Left lung (tissue), 10 donors: Measurements from ENCODE around the gene PLXDC2. TPM values are rescaled to one million over a fixed set of nuclear protein-coding genes. Genes with fewer than 3 reads are reported as not detected.

Experiments
- ATAC-seq: fragments of 200-7000 bp; cut with Tn5 transposase; one replicate; pipeline ENCODE4 v1.9.1; 2020; ENCODE audit warnings: moderate library complexity
- DNase-seq, 4 donors: peaks; one replicate each; pipeline ENCODE4 v3.0.0-alpha.2; 2013 to 2020
- H3K27ac ChIP-seq, 2 donors: fragments of 200-600 bp; sonication (generic) in 1 of 2; one replicate each; pipeline versions ENCODE4 v1.5.0 to v1.8.0; 2020 to 2021
- H3K27me3 ChIP-seq, 2 donors: fragments of 200-600 bp; sonication (generic) in 1 of 2; one replicate each; pipeline versions ENCODE4 v1.5.0 to v1.8.0; 2020 to 2021
- H3K36me3 ChIP-seq, 2 donors: fragments of 200-600 bp; sonication (generic) in 1 of 2; one replicate each; pipeline versions ENCODE4 v1.5.0 to v1.8.0; 2020 to 2021
- H3K4me1 ChIP-seq, 2 donors: fragments of 200-600 bp; one replicate each; pipeline ENCODE4 v1.8.0; 2021
- H3K4me3 ChIP-seq, 2 donors: fragments of 200-600 bp; sonication (generic) in 1 of 2; one replicate each; pipeline versions ENCODE4 v1.5.0 to v1.8.0; 2020 to 2021; ENCODE audit warnings: mild to moderate bottlenecking in 1 of 2
- H3K9me3 ChIP-seq, 2 donors: fragments of 200-600 bp; sonication (generic) in 1 of 2; one replicate each; pipeline versions ENCODE4 v1.5.0 to v1.8.0; 2020 to 2021
- intact Hi-C, 2 donors: fragments of 100-400 bp; cut with DNase I; formaldehyde crosslinking; loops; one replicate each; pipeline versions ENCODE4 v1.11.2 to v1.14.2; 2022
- polyA plus RNA-seq, 6 donors: library from polyadenylated mRNA; unstranded; fragments of 120-200 nt; gene quantifications; one replicate each; pipeline ENCODE4 v1.2.1, GENCODE V29; 2013; ENCODE audit not compliant: insufficient read length in 6 of 6
- total RNA-seq, 2 donors: library from RNA; stranded (reverse); fragmentation: NEBNext Ultra II Directional; extraction: Animal tissue kit (Norgen Biotek cat#: 25700); gene quantifications; one replicate each; pipeline ENCODE4 v1.2.1, GENCODE V29; 2021
- TF ChIP-seq, protein P1 (sequence below), 2 donors: fragments of 200-600 bp; sonication (generic) in 1 of 2; IDR thresholded peaks; one replicate each; pipeline versions ENCODE4 v1.5.0 to v1.8.0; 2021; ENCODE audit warnings: antibody characterized with exemption in 2 of 2
- donor health status: DM: no; HTN: yes; CAD: no.
- donor health status: DM: no; HTN: no; CAD: no.

PLXDC2 gene
- total and polyA plus RNA-seq, 8 donors, result 85.3 to 127 (median 112) TPM

GRCh38 chr10:19895500-19895899 lies 79.3 kb downstream of the PLXDC2 start:
- ATAC-seq (no peak), DNase-seq (no peak)
- intact Hi-C loops, result no loop called here
- Histone ChIP-seq H3K27me3 (no peaks in the 10 kb centered on the region), H3K4me3 (no peak overlapping the region), H3K27ac (no peak overlapping the region), H3K36me3 (no peaks in the 10 kb centered on the region), H3K4me1 (peaks cover 9% of the 10 kb centered on the region in 2 donors), H3K9me3 (peaks cover 0 to 5% of the 10 kb centered on the region in 2 donors)
- TF ChIP-seq, protein P1, sequence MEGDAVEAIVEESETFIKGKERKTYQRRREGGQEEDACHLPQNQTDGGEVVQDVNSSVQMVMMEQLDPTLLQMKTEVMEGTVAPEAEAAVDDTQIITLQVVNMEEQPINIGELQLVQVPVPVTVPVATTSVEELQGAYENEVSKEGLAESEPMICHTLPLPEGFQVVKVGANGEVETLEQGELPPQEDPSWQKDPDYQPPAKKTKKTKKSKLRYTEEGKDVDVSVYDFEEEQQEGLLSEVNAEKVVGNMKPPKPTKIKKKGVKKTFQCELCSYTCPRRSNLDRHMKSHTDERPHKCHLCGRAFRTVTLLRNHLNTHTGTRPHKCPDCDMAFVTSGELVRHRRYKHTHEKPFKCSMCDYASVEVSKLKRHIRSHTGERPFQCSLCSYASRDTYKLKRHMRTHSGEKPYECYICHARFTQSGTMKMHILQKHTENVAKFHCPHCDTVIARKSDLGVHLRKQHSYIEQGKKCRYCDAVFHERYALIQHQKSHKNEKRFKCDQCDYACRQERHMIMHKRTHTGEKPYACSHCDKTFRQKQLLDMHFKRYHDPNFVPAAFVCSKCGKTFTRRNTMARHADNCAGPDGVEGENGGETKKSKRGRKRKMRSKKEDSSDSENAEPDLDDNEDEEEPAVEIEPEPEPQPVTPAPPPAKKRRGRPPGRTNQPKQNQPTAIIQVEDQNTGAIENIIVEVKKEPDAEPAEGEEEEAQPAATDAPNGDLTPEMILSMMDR (IDR thresholded peaks at IDR 0.05), result no peak

DNA sequence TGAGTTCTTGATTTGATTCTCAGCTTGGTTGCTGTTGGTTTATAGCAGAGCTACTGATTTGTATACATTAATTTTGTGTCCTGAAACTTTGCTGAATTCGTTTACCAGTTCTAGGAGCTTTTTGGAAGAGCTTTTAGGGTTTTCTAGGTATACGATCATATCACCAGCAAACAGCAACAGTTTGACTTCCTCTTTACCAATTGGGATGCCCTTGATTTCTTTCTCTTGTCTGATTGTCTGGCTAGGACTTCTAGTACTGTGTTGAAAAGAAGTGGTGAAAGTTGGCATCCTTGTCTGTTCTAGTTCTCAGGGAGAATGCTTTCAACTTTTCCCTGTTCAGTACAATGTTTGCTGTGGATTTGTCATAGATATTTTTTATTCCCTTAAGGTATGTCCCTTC lies 86.2 kb downstream of the PLXDC2 start:
- ATAC-seq, result no peak
- H3K4me3 ChIP-seq, result no peak overlapping the region
- no peaks in the 10 kb centered on the region for H3K4me1 ChIP-seq
- TF ChIP-seq, protein P1 (IDR thresholded peaks at IDR 0.05), result no peak
- DNase-seq, result no peak
- no peak overlapping the region for H3K27ac ChIP-seq
- intact Hi-C loops, result no loop called here
- no peaks in the 10 kb centered on the region for H3K36me3 ChIP-seq
- no peaks in the 10 kb centered on the region for H3K27me3 ChIP-seq
- H3K9me3 ChIP-seq, result no peaks in the 10 kb centered on the region

DNA sequence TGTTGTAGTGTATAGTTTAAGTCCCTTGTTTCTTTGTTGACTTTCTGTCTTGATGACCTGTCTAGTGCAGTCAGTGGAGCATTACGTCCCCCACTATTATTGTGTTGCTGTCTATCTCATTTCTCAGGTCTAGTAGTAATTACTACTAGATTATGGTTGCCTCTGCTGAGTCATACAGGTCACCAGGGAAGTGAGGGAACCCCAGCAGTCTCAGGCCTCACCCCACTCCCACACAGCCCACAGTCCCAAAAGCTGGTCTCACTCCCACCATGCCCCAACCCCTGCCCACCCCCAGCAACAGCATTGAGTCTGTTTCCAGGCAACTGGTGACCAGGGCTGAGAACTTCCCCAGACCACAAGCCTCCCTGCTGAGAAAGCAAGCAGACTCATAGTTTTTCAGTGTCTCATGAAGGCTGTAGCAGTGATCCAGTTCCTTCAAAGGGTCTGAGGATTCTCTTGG lies 88.0 kb downstream of the PLXDC2 start:
- H3K36me3 ChIP-seq, result no peaks in the 10 kb centered on the region
- no peaks in the 10 kb centered on the region for H3K4me1 ChIP-seq
- ATAC-seq (peak; percentile 36), DNase-seq (no peak)
- TF ChIP-seq, protein P1 (IDR thresholded peaks at IDR 0.05), result no peak
- no peak overlapping the region for H3K27ac ChIP-seq
- H3K9me3 ChIP-seq, result no peaks in the 10 kb centered on the region
- no peak overlapping the region for H3K4me3 ChIP-seq
- intact Hi-C loops, result no loop called here
- no peaks in the 10 kb centered on the region for H3K27me3 ChIP-seq

- no peak for ATAC-seq
These were observed 90.0 kb downstream of the PLXDC2 start for GRCh38 chr10:19906108-19906791.

GRCh38 chr10:19908991-19909696 lies 92.9 kb downstream of the PLXDC2 start:
- H3K9me3 ChIP-seq, result no peaks in the 10 kb centered on the region
- no peak overlapping the region for H3K4me3 ChIP-seq
- TF ChIP-seq, protein P1 (IDR thresholded peaks at IDR 0.05), result no peak
- H3K27ac ChIP-seq, result no peak overlapping the region
- H3K27me3 ChIP-seq, result no peaks in the 10 kb centered on the region
- no peaks in the 10 kb centered on the region for H3K4me1 ChIP-seq
- DNase-seq (no peak), ATAC-seq (no peak)
- H3K36me3 ChIP-seq, result no peaks in the 10 kb centered on the region
- intact Hi-C loops, result no loop called here

More at GRCh38 chr10:19906108-19906791, 90.0 kb downstream of the PLXDC2 start:
- Histone ChIP-seq H3K9me3 (no peaks in the 10 kb centered on the region), H3K36me3 (no peaks in the 10 kb centered on the region), H3K4me1 (no peaks in the 10 kb centered on the region), H3K27me3 (no peaks in the 10 kb centered on the region), H3K4me3 (no peak overlapping the region), H3K27ac (no peak overlapping the region)
- intact Hi-C loops, result no loop called here
- TF ChIP-seq, protein P1 (IDR thresholded peaks at IDR 0.05), result no peak
- DNase-seq, result no peak
